CD4-positive, alpha-beta memory T cell (primary cell): Measurements from ENCODE around the gene CLIC1. TPM values are rescaled to one million over a fixed set of nuclear protein-coding genes. Genes with fewer than 3 reads are reported as not detected.

ENCODE experiments used
- CTCF ChIA-PET: fragments of 350-600 bp; sonication (Branson Sonifier 250); formaldehyde crosslinking; loops from one replicate; lab custom pipeline; 2021; ENCODE audit warnings: inconsistent platforms; ENCODE audit not compliant: partially characterized antibody; lab: Charles Lee
- POLR2A ChIA-PET: fragments of 350-600 bp; sonication (Branson Sonifier 250); formaldehyde crosslinking; loops from one replicate; lab custom pipeline; 2021; ENCODE audit not compliant: partially characterized antibody; lab: Charles Lee
- DNase-seq, 5 donors: peaks; one replicate each; pipeline versions ENCODE4 v3.0.0 to v3.0.0-alpha.2; 2020 to 2022; ENCODE audit warnings: mixed read lengths in 1 of 5
- H3K27ac ChIP-seq: one replicate; pipeline ENCODE4 v1.7.0; 2013; ENCODE audit warnings: low read depth, low read length
- H3K27me3 ChIP-seq: 2 replicates; pipeline ENCODE4 v1.7.0; 2013; ENCODE audit warnings: mild to moderate bottlenecking, low read length, moderate library complexity; ENCODE audit not compliant: insufficient read depth
- H3K36me3 ChIP-seq: 2 replicates; pipeline ENCODE4 v1.7.0; 2013; ENCODE audit warnings: mild to moderate bottlenecking, low read length, moderate library complexity; ENCODE audit not compliant: insufficient read depth
- H3K4me1 ChIP-seq: 2 replicates; pipeline ENCODE4 v1.7.0; 2013; ENCODE audit warnings: mild to moderate bottlenecking, low read length, moderate library complexity; ENCODE audit not compliant: insufficient read depth
- H3K4me3 ChIP-seq, 2 donors: one replicate each; pipeline ENCODE4 v1.7.0; 2013; ENCODE audit warnings: low read length in 2 of 2, mild to moderate bottlenecking in 1 of 2
- H3K9me3 ChIP-seq, 2 donors: one replicate each; pipeline ENCODE4 v1.7.0; 2013; ENCODE audit warnings: low read length in 2 of 2, control low read depth in 1 of 2; ENCODE audit not compliant: control insufficient read depth in 1 of 2
- H3K27ac Mint-ChIP-seq, 7 donors: one replicate each; pipeline ENCODE4 v1.8.0; 2020 to 2021; ENCODE audit warnings: mixed read lengths in 7 of 7, mild to moderate bottlenecking in 6 of 7, inconsistent platforms in 3 of 7, moderate library complexity in 3 of 7
- H3K27me3 Mint-ChIP-seq, 2 donors: one replicate each; pipeline ENCODE4 v1.8.0; 2020 to 2021; ENCODE audit warnings: mixed read lengths in 2 of 2
- H3K36me3 Mint-ChIP-seq, 2 donors: one replicate each; pipeline ENCODE4 v1.8.0; 2020 to 2021; ENCODE audit warnings: mixed read lengths in 2 of 2, inconsistent platforms in 1 of 2, mild to moderate bottlenecking in 1 of 2
- H3K4me1 Mint-ChIP-seq, 4 donors: one replicate each; pipeline ENCODE4 v1.8.0; 2020 to 2021; ENCODE audit warnings: mixed read lengths in 4 of 4, mild to moderate bottlenecking in 1 of 4
- H3K4me3 Mint-ChIP-seq, 8 donors: one replicate each; pipeline ENCODE4 v1.8.0; 2020 to 2021; ENCODE audit warnings: mixed read lengths in 8 of 8, mild to moderate bottlenecking in 7 of 8, moderate library complexity in 6 of 8, inconsistent platforms in 3 of 8
- H3K9me3 Mint-ChIP-seq, 8 donors: one replicate each; pipeline ENCODE4 v1.8.0; 2020 to 2021; ENCODE audit warnings: mixed read lengths in 8 of 8, mild to moderate bottlenecking in 5 of 8, inconsistent platforms in 3 of 8, moderate library complexity in 1 of 8
- intact Hi-C: fragments of 100-400 bp; cut with micrococcal nuclease; formaldehyde crosslinking; loops from one replicate; pipeline ENCODE4 v1.15.1; 2023
- polyA plus RNA-seq, 2 donors: library from polyadenylated mRNA; unstranded; fragments of 300-500 nt; fragmentation: Illumina TruSeq; gene quantifications; one replicate each; pipeline ENCODE4 v1.2.3, GENCODE V29; 2021
- total RNA-seq, 2 experiments: library from RNA; stranded (reverse); gene quantifications; one replicate each; pipeline ENCODE4 v1.2.3, GENCODE V29; 2021

The CLIC1 gene
- total and polyA plus RNA-seq, 4 experiments from 2014 or later = 91.0 to 601 (median 280) TPM

DNA sequence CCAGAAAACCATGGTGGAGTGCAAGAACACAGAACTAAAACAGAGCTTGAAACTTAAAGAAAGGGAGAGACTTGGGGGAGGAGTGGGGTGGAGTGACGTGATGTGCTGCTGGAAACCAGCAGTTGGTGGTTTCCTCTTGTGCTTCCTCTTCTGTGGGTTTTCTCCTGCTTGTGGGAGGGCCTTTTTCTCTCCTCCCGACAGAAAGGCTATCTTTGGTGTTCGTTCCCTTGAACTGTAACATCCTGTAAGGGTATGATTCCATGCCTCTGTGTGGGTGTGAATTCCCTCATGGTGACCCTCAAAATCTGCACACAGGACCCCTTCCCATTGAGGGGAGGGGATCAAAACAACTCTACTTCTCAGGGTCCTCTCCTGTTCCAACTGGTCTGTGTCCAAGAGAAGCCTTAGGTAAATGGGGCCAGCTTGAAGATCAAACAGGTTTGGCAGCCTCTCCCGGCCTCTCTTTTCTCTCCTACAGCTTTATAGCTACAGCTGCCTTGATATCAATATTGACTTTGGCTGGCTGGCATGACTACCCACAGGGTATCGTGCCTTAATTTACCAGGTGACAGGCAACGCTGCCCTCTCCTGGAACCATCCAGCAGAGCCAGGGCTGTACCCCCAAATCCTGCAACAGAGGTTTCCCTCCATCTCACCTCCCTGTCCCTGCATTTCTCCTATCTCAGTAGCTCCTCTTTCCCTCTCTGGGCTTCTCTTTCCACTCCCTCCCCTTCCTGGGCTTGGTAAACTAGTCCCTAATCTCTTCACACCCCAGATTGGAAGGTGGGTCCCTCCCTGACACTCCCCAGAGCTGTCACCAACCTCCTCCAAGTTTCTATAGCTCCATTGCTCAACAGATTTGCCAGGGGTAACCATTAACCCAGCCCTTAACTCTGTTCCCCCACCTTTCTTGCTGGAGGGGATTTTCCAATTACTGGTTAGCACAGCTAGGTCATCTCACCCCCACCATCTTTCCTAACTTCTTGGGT is 2.0 kb upstream of the CLIC1 start:
- Histone ChIP-seq H3K4me1 (peaks cover 57% of the 10 kb centered on the region), H3K27ac (peak overlapping the region; percentile 82), H3K27me3 (no peaks in the 10 kb centered on the region), H3K4me3 (peak overlapping the region; percentile 11 to 95), H3K9me3 (no peaks in the 10 kb centered on the region), H3K36me3 (peaks cover 10% of the 10 kb centered on the region)
- no peaks in the 10 kb centered on the region for H3K9me3 Mint-ChIP-seq
- peak overlapping the region; percentile 94 to 97 (median 95) for H3K27ac Mint-ChIP-seq
- peak overlapping the region; percentile 84 to 99 (median 98) for H3K4me3 Mint-ChIP-seq
- peaks cover 42 to 80% (median 64%) of the 10 kb centered on the region in 4 donors for H3K4me1 Mint-ChIP-seq
- peak; percentile 77 to 88 (median 82) for DNase-seq
- POLR2A ChIA-PET = interaction anchor here (0.5 to 8.9 kb wide), 29 partner anchors 11 to 1691 kb away, joined by 3 to 81 read pairs (median 4); partner anchors contain the start of genes ABHD16A, BAG6, DDAH2 and FKBPL
- peaks cover 8 to 42% of the 10 kb centered on the region in 2 donors for H3K36me3 Mint-ChIP-seq
- CTCF ChIA-PET = interaction anchor here (0.6 to 17.2 kb wide), 18 partner anchors 8 to 156 kb away, joined by 3 to 173 read pairs (median 5); partner anchors contain the start of genes GPANK1, HSPA1A, HSPA1L and LSM2
- H3K27me3 Mint-ChIP-seq = no peaks in the 10 kb centered on the region
- intact Hi-C loops = loop anchor here (1.0 to 5.0 kb wide), 5 partner anchors 8 to 73 kb away; partner anchors contain the start of genes ABHD16A and LY6G5C

DNA sequence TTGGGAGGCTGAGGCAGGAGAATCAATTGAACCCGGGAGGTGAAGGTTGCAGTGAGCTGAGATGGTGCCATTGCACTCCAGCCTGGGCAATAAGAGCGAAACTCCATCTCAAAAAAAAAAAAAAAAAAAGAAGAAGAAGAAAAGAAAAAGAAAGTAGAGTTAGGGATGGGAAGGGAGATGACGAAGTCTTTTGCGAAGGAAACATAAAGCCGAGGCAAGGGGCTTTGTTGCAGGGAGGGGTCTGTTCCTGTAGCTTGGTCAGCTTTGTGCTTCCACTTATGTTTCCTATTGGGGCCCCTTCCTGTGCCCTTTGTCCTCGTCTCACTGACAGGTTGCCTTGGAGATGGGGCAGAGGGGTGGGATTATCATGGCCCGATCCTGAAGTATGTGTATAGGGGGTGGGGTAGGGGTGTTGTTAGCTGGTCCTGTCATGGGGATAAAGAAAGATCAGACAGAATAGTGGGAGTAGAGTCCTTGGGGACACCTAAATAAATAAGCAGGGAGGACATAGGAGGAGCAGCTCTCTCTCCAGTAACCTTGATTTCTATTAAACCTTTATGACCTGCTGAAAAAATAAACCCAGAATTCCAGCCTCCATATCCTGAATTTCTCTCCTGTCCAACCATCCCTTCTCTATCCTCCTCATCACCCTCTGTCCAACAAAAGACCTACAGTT is 1.1 kb upstream of the CLIC1 start:
- H3K27ac Mint-ChIP-seq = peak overlapping the region; percentile 94 to 97 (median 95)
- peak overlapping the region; percentile 11 to 95 for H3K4me3 ChIP-seq
- no peaks in the 10 kb centered on the region for H3K27me3 Mint-ChIP-seq
- peak overlapping the region; percentile 84 to 99 (median 98) for H3K4me3 Mint-ChIP-seq
- H3K27me3 ChIP-seq = no peaks in the 10 kb centered on the region
- peaks cover 15% of the 10 kb centered on the region for H3K36me3 ChIP-seq
- peaks cover 11 to 47% of the 10 kb centered on the region in 2 donors for H3K36me3 Mint-ChIP-seq
- H3K4me1 Mint-ChIP-seq = peaks cover 45 to 83% (median 67%) of the 10 kb centered on the region in 4 donors
- POLR2A ChIA-PET = interaction anchor here (0.6 to 8.9 kb wide), 23 partner anchors 10 to 1690 kb away, joined by 3 to 81 read pairs (median 6); partner anchors contain the start of genes ABHD16A, BAG6, C6orf47 and DDAH2
- no peaks in the 10 kb centered on the region for H3K9me3 Mint-ChIP-seq
- intact Hi-C loops = loop anchor here (5.0 kb wide), 1 partner anchor 55 kb away; the partner anchor contains the start of gene LY6G5C
- peak overlapping the region; percentile 82 for H3K27ac ChIP-seq
- no peak for DNase-seq
- no peaks in the 10 kb centered on the region for H3K9me3 ChIP-seq
- H3K4me1 ChIP-seq = peaks cover 60% of the 10 kb centered on the region
- CTCF ChIA-PET = interaction anchor here (0.6 to 17.2 kb wide), 15 partner anchors 7 to 152 kb away, joined by 3 to 173 read pairs (median 5); partner anchors contain the start of genes GPANK1, HSPA1A, HSPA1L and LSM2

DNA sequence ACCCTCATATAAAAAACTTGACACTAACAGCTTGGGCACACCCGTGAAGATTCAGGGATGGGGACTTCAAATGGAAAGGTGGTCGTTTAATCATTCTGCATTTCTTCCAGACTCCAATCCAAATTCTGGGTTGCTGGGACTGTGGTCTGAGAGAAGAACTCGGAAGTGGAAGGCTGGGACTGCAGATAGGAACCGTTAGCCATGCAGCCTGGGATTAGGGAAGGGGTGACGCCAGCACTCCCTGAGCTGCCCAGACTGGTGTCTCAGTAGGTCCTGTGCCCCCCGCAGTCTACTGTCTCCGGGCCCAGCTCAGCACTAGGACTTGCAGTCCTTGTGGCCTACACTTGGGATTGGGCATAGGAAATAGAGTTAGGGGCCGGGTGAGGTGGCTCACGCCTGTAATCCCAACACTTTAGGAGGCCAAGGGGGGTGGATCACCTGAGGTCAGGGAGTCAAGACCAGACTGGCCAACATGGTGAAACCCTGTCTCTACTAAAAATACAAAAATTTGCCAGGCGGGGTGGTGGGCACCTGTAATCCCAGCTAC is 511 bp upstream of the CLIC1 start:
- H3K4me3 ChIP-seq = peak overlapping the region; percentile 95 to 99
- peak overlapping the region; percentile 82 for H3K27ac ChIP-seq
- peak overlapping the region; percentile 94 to 97 (median 95) for H3K27ac Mint-ChIP-seq
- intact Hi-C loops = loop anchor here (1.0 to 5.0 kb wide), 2 partner anchors 55 to 58 kb away; partner anchors contain the start of genes LY6G5C and VARS1
- ChIA-PET POLR2A (interaction anchor here (0.5 to 8.9 kb wide), 21 partner anchors 9 to 1214 kb away, joined by 3 to 81 read pairs (median 6); partner anchors contain the start of genes ABHD16A, BAG6, C6orf47 and DDAH2), CTCF (interaction anchor here (1.2 to 17.2 kb wide), 7 partner anchors 36 to 96 kb away, joined by 4 to 173 read pairs (median 7); partner anchors contain the start of genes LSM2, LY6G5C and VWA7)
- H3K9me3 ChIP-seq = no peaks in the 10 kb centered on the region
- H3K27me3 Mint-ChIP-seq = no peaks in the 10 kb centered on the region
- no peaks in the 10 kb centered on the region for H3K9me3 Mint-ChIP-seq
- H3K4me1 Mint-ChIP-seq = peaks cover 45 to 83% (median 67%) of the 10 kb centered on the region in 4 donors
- peaks cover 62% of the 10 kb centered on the region for H3K4me1 ChIP-seq
- H3K36me3 Mint-ChIP-seq = peaks cover 18 to 52% of the 10 kb centered on the region in 2 donors
- no peaks in the 10 kb centered on the region for H3K27me3 ChIP-seq
- H3K36me3 ChIP-seq = peaks cover 21% of the 10 kb centered on the region
- no peak for DNase-seq
- H3K4me3 Mint-ChIP-seq = peak overlapping the region; percentile 89 to 99 (median 98)

DNA sequence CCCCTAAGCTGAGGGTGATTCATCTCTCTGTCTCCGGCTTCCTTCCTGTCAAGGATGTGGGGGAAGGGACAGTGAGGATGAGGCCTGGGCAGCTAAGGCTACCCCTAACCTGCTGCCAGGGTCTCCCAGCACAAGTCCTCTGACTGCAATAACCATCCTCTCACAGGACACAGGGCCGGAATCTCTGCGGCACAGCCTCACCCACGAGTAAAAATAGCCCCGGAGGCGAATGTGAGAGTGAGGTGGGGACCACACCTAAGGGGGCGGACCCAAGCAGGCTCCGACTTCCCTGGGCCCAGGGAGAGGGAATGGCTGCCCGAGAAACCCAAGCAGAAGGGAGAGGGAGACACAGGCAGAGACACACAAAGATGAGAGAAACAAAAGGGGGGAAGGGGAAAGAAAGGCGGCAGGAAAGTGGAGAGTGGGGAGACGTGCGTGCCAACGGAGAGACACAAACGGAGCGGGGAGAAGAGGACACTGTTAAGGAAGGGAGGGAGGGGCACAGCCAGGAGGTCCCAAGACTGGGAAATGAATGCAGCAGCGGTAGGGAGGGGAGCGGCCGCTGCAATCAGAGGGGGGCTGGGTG is 1.4 kb downstream of the CLIC1 start:
- peaks cover 34% of the 10 kb centered on the region for H3K36me3 ChIP-seq
- ChIA-PET CTCF (interaction anchor here (1.4 to 17.2 kb wide), 4 partner anchors 38 to 96 kb away, joined by 5 to 173 read pairs (median 16); partner anchors contain the start of genes VARS1 and VWA7), POLR2A (interaction anchor here (0.7 to 8.9 kb wide), 12 partner anchors 7 to 193 kb away, joined by 3 to 81 read pairs (median 46); partner anchors contain the start of genes ABHD16A, BAG6, DDAH2 and DDX39B)
- intact Hi-C loops = loop anchor here (5.0 kb wide), 1 partner anchor 53 kb away; the partner anchor contains the start of gene LY6G5C
- Mint-ChIP-seq H3K27me3 (no peaks in the 10 kb centered on the region), H3K36me3 (peaks cover 30 to 67% of the 10 kb centered on the region in 2 donors), H3K4me3 (peak overlapping the region; percentile 89 to 99 (median 98)), H3K27ac (peak overlapping the region; percentile 94 to 97 (median 95)), H3K4me1 (peaks cover 45 to 78% (median 65%) of the 10 kb centered on the region in 4 donors), H3K9me3 (no peaks in the 10 kb centered on the region)
- H3K4me3 ChIP-seq = peak overlapping the region; percentile 95 to 99
- no peaks in the 10 kb centered on the region for H3K27me3 ChIP-seq
- peak overlapping the region; percentile 82 for H3K27ac ChIP-seq
- peaks cover 65% of the 10 kb centered on the region for H3K4me1 ChIP-seq
- peak; percentile 22 to 85 (median 33) for DNase-seq
- H3K9me3 ChIP-seq = no peaks in the 10 kb centered on the region

DNA sequence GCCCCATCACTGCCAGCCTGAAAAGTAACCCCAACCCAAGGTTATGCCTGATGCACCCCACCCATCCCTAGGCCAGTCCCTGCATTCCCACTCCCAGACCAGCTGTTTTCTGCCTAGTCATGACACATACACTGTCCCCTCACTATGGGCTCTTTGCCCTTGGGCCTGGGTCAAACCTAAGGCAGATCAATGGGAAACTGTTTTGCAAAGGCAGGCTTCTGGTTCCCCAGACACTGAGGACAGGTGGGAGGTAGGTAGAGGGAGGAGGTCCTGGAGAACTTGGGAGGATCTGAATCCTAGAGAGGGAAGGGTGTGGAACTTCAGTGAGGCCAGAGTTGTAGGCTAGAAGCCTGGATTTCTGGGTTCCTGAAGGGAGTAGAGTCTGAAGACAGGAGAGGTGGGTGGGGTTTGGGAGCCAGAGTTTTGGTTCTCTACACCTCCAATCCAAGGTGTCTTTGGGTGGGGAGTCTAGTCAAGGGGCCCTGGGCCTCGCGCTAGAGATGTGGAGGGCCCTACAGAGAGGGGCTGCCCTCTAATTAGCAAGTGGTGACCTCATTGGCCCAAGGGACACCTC is 2.0 kb downstream of the CLIC1 start:
- Mint-ChIP-seq H3K27me3 (no peaks in the 10 kb centered on the region), H3K27ac (peak overlapping the region; percentile 94 to 97 (median 95)), H3K4me3 (peak overlapping the region; percentile 89 to 99 (median 98)), H3K4me1 (peaks cover 44 to 76% (median 63%) of the 10 kb centered on the region in 4 donors), H3K9me3 (no peaks in the 10 kb centered on the region), H3K36me3 (peaks cover 30 to 65% of the 10 kb centered on the region in 2 donors)
- peaks cover 61% of the 10 kb centered on the region for H3K4me1 ChIP-seq
- peaks cover 34% of the 10 kb centered on the region for H3K36me3 ChIP-seq
- H3K9me3 ChIP-seq = no peaks in the 10 kb centered on the region
- peak overlapping the region; percentile 95 to 99 for H3K4me3 ChIP-seq
- no peak for DNase-seq
- ChIA-PET POLR2A (interaction anchor here (0.7 to 8.9 kb wide), 11 partner anchors 7 to 193 kb away, joined by 3 to 81 read pairs (median 50); partner anchors contain the start of genes ABHD16A, BAG6, DDAH2 and DDX39B), CTCF (interaction anchor here (1.2 to 17.2 kb wide), 4 partner anchors 39 to 188 kb away, joined by 3 to 173 read pairs (median 17); partner anchors contain the start of genes ATP6V1G2 and VWA7)
- intact Hi-C loops = no loop called here
- H3K27ac ChIP-seq = peak overlapping the region; percentile 82
- no peaks in the 10 kb centered on the region for H3K27me3 ChIP-seq
